NT2/D1 (cell line): Measurements from ENCODE around the gene C12orf75.

Experiments used
- DNase-seq: peaks from one replicate; pipeline ENCODE4 v3.0.0-alpha.2; 2011; ENCODE audit warnings: low read depth, low spot score
- H3K27me3 ChIP-seq: 2 replicates; pipeline ENCODE4 v1.6.0; 2011; ENCODE audit warnings: mild to moderate bottlenecking; ENCODE audit not compliant: insufficient read length, insufficient read depth
- H3K36me3 ChIP-seq: 2 replicates; pipeline ENCODE4 v1.6.1; 2011; ENCODE audit warnings: mild to moderate bottlenecking, low read length, mixed read lengths; ENCODE audit not compliant: insufficient read depth, insufficient read length
- H3K4me1 ChIP-seq: 2 replicates; pipeline ENCODE4 v1.5.1; 2011; ENCODE audit not compliant: insufficient read depth, insufficient read length
- H3K4me3 ChIP-seq: 2 replicates; pipeline ENCODE4 v1.5.1; 2011; ENCODE audit warnings: low read depth; ENCODE audit not compliant: insufficient read length
- H3K9ac ChIP-seq: 2 replicates; pipeline ENCODE4 v1.6.0; 2011; ENCODE audit warnings: low read depth; ENCODE audit not compliant: insufficient read length
- H3K9me3 ChIP-seq: 2 replicates; pipeline ENCODE4 v1.5.1; 2011; ENCODE audit warnings: mild to moderate bottlenecking, low read length; ENCODE audit not compliant: insufficient read depth
- SUZ12 ChIP-seq: IDR thresholded peaks from 2 replicates; pipeline ENCODE4 v1.6.1; 2011; ENCODE audit not compliant: insufficient read length, insufficient read depth; ENCODE audit errors: extremely low read depth
- YY1 ChIP-seq: IDR thresholded peaks from 2 replicates; pipeline ENCODE4 v1.6.1; 2011; ENCODE audit not compliant: insufficient read length, insufficient read depth
- ZNF274 ChIP-seq: IDR thresholded peaks from 2 replicates; pipeline ENCODE4 v1.6.1; 2011; ENCODE audit warnings: mild to moderate bottlenecking, low read depth, low read length

C12orf75 gene

DNA sequence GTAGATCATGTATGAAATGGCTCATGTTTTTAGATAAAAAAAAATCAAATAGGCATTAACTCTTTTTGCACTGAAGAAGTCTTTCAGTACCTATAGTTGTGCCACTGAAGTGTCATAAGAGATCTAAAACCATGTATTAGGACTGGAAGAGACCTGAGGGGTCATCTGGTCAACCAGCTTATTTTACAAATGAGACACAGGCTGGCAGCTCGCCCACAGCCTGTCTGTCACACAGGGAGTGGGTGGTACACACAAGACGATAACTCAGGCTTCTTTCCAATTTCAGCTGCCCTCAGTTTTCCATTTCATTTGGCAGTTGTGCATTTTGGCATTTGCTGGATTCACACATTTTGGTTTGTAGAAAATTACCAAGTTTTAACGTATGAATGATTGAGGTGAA, 34.7 kb downstream of the C12orf75 start:
- no peaks in the 10 kb centered on the region for H3K4me1 ChIP-seq
- H3K4me3 ChIP-seq: no peak overlapping the region
- H3K9me3 ChIP-seq: no peaks in the 10 kb centered on the region
- DNase-seq: no peak
- H3K27me3 ChIP-seq: no peaks in the 10 kb centered on the region
- H3K36me3 ChIP-seq: peaks cover 37% of the 10 kb centered on the region
- TF ChIP-seq ZNF274: no peak
- no peak for TF ChIP-seq SUZ12
- no peak for TF ChIP-seq YY1
- H3K9ac ChIP-seq: no peak overlapping the region

DNA sequence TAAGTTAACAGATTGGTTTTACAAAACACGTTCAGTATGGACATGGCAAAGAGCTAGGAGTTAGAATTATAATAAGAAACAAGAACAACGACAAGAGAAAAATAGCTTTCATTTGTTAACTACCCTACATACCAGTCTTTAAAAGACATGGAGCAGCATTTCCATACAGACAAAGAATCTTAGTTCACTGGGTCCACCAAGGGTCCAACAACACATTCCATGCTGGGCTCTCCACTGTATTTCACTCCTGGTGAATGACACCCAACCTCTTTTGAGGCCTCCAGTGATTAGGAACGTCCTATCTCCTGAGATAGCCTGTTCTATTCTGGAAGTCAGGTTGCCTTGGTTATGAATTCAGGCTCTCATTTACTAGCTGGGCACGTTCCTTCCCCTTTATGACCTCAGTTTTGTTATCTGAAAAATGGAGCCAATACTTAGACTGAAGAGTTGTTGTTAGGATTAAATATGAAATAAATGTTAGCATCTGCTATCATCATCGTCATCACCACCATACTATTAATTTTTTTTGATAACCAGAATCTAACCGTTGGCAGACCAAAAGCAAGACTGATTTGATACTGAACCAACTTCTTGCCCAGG, 37.7 kb downstream of the C12orf75 start:
- DNase-seq: peak; percentile 71
- peaks cover 37% of the 10 kb centered on the region for H3K36me3 ChIP-seq
- no peak overlapping the region for H3K4me3 ChIP-seq
- no peaks in the 10 kb centered on the region for H3K27me3 ChIP-seq
- TF ChIP-seq SUZ12 (no peak), ZNF274 (no peak), YY1 (no peak)
- H3K9me3 ChIP-seq: no peaks in the 10 kb centered on the region
- H3K9ac ChIP-seq: no peak overlapping the region
- H3K4me1 ChIP-seq: no peaks in the 10 kb centered on the region

DNA sequence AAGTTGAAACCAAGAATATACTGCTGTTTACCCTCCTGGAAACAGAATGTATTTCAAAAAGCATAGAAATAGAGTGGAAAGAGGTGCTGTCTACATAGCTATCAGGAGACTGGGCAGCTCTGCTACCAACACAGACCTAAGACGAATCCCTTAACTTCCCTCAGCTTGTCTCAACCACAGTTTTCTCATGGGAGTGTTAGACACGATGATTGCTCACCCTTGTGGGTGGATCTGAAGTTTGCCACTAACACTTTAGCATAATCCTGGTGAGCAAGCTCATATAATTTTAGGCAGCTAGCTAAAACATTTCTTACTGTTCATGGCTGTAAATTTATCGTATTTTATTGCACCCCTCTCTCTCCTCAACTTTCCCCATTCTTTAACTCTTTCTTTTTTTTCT, 38.5 kb downstream of the C12orf75 start:
- TF ChIP-seq YY1 (no peak), ZNF274 (no peak), SUZ12 (no peak)
- H3K9ac ChIP-seq: no peak overlapping the region
- H3K36me3 ChIP-seq: peaks cover 41% of the 10 kb centered on the region
- no peaks in the 10 kb centered on the region for H3K27me3 ChIP-seq
- no peak overlapping the region for H3K4me3 ChIP-seq
- no peaks in the 10 kb centered on the region for H3K9me3 ChIP-seq
- DNase-seq: no peak
- H3K4me1 ChIP-seq: no peaks in the 10 kb centered on the region

DNA sequence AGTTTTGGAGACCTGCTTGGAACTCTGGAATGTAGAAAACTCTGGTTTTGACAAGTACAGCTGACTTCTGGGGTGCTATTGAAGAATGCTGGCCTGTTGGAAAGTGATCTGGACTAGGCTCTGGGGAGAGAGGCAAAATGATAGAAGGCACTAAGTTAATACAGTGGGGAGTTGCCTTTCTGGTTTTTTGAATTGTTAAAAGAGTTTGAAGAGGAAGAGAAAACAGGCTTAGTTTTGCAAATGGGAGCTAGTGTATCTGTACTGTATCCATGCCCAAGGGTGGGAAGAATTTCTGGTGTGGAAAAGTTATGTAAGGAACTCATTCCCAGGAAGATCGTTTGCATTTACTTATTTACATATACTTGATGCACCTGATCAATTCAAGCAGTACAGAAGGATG, 43.8 kb downstream of the C12orf75 start:
- no peak overlapping the region for H3K9ac ChIP-seq

DNA sequence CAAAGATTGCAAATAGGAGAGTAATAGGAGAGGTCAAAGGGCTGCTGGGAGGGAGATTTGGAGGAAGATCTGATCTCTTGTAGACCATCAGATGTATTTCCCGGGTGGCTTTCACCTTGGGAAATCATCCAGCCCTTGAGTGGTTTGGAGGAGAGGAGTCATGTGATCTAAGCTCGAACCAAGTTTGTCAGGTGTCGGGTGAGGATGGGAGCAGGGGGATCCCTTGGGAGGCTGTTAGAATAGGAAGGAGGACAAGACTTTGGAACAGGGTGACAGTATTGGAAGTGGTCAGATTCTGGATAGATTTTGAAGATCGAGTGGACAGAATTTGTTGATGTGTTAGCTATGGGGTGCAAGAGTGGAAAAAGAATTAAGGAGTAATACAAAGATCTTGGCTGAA, 46.6 kb downstream of the C12orf75 start:
- Histone ChIP-seq H3K36me3 (peaks cover 19% of the 10 kb centered on the region), H3K4me3 (no peak overlapping the region)

More for the DNA sequence above, 43.8 kb downstream of the C12orf75 start:
- Histone ChIP-seq H3K36me3 (peaks cover 36% of the 10 kb centered on the region), H3K4me1 (no peaks in the 10 kb centered on the region), H3K9me3 (no peaks in the 10 kb centered on the region), H3K27me3 (no peaks in the 10 kb centered on the region), H3K4me3 (no peak overlapping the region)
- no peak for TF ChIP-seq ZNF274
- no peak for TF ChIP-seq YY1
- no peak for TF ChIP-seq SUZ12
- no peak for DNase-seq

DNA sequence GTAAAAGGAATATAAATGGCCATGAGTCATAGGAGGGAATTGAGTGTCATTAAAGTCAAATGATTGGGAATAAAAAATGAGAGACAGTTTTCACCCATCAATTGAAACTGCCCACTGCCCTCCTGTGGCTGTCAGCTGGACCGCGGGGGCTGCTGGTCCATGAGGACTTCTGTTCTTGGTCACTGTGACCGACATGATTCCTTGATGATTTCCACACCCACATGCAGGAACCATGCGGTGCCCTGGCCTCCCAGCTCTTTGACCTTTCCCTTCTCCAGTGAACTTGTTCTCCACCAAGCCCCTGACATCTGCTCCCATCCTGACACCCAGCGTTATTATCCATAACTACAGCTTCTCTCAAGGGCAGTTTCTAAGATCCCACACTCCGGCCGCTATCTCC, 48.4 kb downstream of the C12orf75 start:
- no peak overlapping the region for H3K4me3 ChIP-seq
- H3K36me3 ChIP-seq: peaks cover 5% of the 10 kb centered on the region
- no peaks in the 10 kb centered on the region for H3K27me3 ChIP-seq
- peaks cover 2% of the 10 kb centered on the region for H3K4me1 ChIP-seq
- DNase-seq: no peak
- no peak overlapping the region for H3K9ac ChIP-seq
- H3K9me3 ChIP-seq: no peaks in the 10 kb centered on the region
- TF ChIP-seq ZNF274 (no peak), YY1 (no peak), SUZ12 (no peak)

More for the DNA sequence above, 46.6 kb downstream of the C12orf75 start:
- H3K9me3 ChIP-seq: no peaks in the 10 kb centered on the region
- no peak for DNase-seq
- H3K27me3 ChIP-seq: no peaks in the 10 kb centered on the region
- H3K4me1 ChIP-seq: no peaks in the 10 kb centered on the region
- no peak for TF ChIP-seq ZNF274
- no peak for TF ChIP-seq SUZ12
- TF ChIP-seq YY1: no peak
- no peak overlapping the region for H3K9ac ChIP-seq

DNA sequence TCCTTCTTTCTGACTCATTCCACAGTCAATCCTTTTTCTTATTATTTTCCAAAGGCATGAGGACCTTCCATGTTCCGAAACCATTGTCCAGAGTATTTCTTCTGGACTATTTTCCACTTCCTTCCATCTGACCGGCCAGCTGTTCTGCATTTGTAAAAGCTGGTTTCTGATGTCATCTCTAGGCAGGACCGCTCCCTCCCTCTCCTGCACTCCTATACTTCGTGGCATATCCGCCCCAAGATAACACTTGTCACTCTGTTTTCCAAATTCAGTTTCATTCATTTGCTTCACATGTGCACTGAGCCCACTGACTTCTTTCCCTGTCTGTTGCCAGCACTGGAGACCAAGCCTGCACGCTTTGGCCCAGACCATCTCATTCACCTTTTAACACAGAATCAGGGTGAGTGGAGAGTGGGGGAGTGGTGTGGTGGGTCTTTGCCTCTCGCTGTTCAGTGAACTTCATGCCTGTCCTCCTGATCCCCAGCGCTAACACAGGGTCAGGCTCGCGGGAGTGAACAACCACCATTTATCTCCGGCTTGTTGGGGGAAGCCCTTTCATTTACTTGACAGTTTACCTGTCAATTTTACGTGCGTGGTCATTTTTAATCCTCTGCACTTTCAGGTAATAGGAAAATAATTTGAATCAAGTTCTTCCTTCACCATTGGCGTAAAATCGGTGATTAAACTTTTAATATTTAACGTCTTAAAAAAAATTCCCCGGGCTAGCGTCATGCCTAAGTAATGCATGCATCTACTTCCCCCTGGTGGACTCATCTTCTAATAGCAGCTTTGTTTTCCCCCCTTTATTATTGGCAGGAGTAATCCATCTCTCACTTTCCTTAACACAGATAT, 52.5 kb downstream of the C12orf75 start:
- Histone ChIP-seq H3K9ac (peak overlapping the region; percentile 1), H3K9me3 (no peaks in the 10 kb centered on the region), H3K4me3 (no peak overlapping the region), H3K4me1 (peaks cover 2% of the 10 kb centered on the region), H3K27me3 (no peaks in the 10 kb centered on the region), H3K36me3 (no peaks in the 10 kb centered on the region)
- no peak for TF ChIP-seq SUZ12
- TF ChIP-seq YY1: no peak
- TF ChIP-seq ZNF274: no peak
- peak; percentile 38 for DNase-seq
